NCI-H2196 treated with DMSO at 0.1 percent for 48 hours (cell line): Measurements from ENCODE around the gene TSPY10.
"Not testable (repeated sequence)": the region's sequence is repeated elsewhere in the genome, so short reads cannot be mapped to it uniquely, and the experiment has no call there.

ENCODE experiments used
- DNase-seq: peaks from one replicate; lab custom pipeline; 2025; ENCODE audit not compliant: unreplicated experiment; lab: John Stamatoyannopoulos, UW

Gene TSPY10

DNA sequence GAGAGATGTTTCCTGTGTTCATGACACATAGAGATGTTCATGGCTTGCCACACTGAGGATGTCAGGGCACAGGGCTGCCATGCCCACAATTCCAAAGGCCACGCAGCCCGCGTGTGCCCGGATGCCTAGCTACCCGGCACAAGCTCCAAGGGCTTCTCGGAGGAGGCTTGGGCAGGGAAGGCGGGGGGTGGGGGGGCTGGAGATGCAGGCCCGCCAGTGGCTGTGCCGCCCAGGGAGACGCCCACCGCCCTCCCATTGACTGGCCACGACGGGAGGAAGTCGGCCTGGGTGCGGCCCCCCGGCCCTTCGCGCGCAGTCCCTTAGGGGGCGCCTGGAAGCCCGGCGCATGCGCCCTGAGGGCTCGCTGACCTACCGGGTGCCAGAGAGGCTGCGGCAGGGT lies at the start of gene TSPY10:
Gene TSPY10, plus strand, starts transcription at position 301 of the 400 bp plus-strand sequence. Its CDS starts 46 bp downstream, at position 347.
- not testable (repeated sequence) for DNase-seq

GRCh38 chrY:9486967-9487366 lies 40.7 kb upstream of the TSPY10 start, which contains the start of gene TSPY9:
TSPY9 (plus strand) TSS chrY:9487267; CDS start chrY:9487313, 46 bp downstream.
- not testable (repeated sequence) for DNase-seq

DNA sequence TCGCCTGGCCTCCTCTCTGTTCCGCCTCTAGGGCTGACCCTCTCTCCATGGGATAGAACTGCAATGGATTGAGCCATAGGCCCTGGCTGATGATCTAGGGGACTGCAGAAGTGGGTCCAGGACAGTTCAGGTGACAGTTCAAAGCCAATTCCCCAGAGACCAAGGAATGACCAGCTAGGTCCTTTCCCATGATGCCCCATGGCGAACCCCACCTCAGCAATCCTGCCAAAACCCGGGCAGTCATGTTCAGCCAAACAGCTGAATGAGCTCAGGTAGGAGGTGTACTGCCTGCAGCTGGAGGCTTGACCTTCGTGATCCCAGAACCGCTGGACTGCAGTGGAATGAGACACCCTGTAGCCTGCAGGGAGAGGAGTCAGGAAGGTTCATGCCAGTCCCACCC lies 23.3 kb upstream of the TSPY10 start:
- DNase-seq, result not testable (repeated sequence)

DNA sequence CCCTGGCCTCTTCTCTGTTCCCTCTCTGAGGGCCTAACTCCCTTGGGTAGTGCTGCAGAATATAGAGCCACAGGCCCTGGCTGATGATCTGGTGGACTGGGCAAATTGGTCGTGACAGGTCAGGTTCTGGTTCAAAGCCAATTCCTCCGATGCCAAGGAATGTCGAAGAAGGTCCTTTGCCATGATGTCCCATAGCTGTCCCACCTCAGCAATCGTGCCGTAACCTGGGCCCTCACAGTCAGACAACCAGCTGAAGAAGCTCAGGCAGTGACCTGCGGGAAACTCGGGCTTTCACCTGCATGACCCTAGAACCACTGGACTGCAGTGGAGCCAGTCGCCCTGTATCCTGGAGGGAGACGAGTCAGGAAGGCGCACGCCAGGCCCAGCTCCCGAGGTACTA lies 11.4 kb upstream of the TSPY10 start:
- DNase-seq, result not testable (repeated sequence)
